Uterus (tissue), 4 donors: ENCODE results near the gene STOML1. TPM values are rescaled to one million over a fixed set of nuclear protein-coding genes. Genes with fewer than 3 reads are reported as not detected.

Experiments
- DNase-seq, 2 donors: peaks; one replicate each; pipeline ENCODE4 v3.0.0-alpha.2; 2019 to 2020
- H3K27ac ChIP-seq, 2 donors: fragments of 200-600 bp; sonication (generic); 1 replicate in 1 of 2; 2 replicates in 1 of 2; pipeline ENCODE4 v1.5.1; 2016 to 2018
- H3K27me3 ChIP-seq, 2 donors: fragments of 200-600 bp; sonication (generic); one replicate each; pipeline ENCODE4 v1.5.1; 2018 to 2019; ENCODE audit warnings: control low read depth in 1 of 2
- H3K36me3 ChIP-seq, 2 donors: fragments of 200-600 bp; sonication (generic); one replicate each; pipeline ENCODE4 v1.5.1; 2019; ENCODE audit warnings: control low read depth in 1 of 2
- H3K4me1 ChIP-seq, 2 donors: fragments of 200-600 bp; sonication (generic); one replicate each; pipeline ENCODE4 v1.5.1; 2018 to 2019; ENCODE audit warnings: control low read depth in 1 of 2
- H3K4me3 ChIP-seq, 2 donors: fragments of 200-600 bp; sonication (generic); 1 replicate in 1 of 2; 2 replicates in 1 of 2; pipeline ENCODE4 v1.5.1; 2018 to 2019; ENCODE audit warnings: mild to moderate bottlenecking in 1 of 2
- H3K9me3 ChIP-seq, 2 donors: fragments of 200-600 bp; sonication (generic); one replicate each; pipeline ENCODE4 v1.5.1; 2019; ENCODE audit warnings: control low read depth in 1 of 2
- POLR2A ChIP-seq, 2 donors: fragments of 450-650 bp; IDR thresholded peaks; one replicate each; pipeline ENCODE4 v1.6.1; 2016; ENCODE audit warnings: antibody characterized with exemption in 2 of 2, mild to moderate bottlenecking in 1 of 2, moderate library complexity in 1 of 2
- intact Hi-C: fragments of 100-400 bp; cut with DNase I; formaldehyde crosslinking; loops from one replicate; pipeline ENCODE4 v1.15.1; 2023; ENCODE audit warnings: low total_unique reads
- total RNA-seq, 4 donors: library from RNA; depleted of rRNA in 3 of 4; stranded (reverse); fragments of >200 nt in 3 of 4; gene quantifications; one replicate each; pipeline versions ENCODE4 v1.1.0 to v1.2.4, GENCODE V29; 2014 to 2023
- TF ChIP-seq, protein P1 (sequence below), 4 experiments: fragments of 200-600 bp in 2 of 4; fragments of 450-650 bp in 2 of 4; sonication (generic) in 2 of 4; IDR thresholded peaks; one replicate each; pipeline ENCODE4 v1.5.1; 2016 to 2019; ENCODE audit warnings: antibody characterized with exemption in 4 of 4, mild to moderate bottlenecking in 2 of 4, moderate library complexity in 1 of 4
- donor health status: DM: yes; HTN: yes; CAD: no.

The STOML1 gene
- total RNA-seq, 4 donors from 2014 or later = 4.4 to 16.6 (median 8.3) TPM

DNA sequence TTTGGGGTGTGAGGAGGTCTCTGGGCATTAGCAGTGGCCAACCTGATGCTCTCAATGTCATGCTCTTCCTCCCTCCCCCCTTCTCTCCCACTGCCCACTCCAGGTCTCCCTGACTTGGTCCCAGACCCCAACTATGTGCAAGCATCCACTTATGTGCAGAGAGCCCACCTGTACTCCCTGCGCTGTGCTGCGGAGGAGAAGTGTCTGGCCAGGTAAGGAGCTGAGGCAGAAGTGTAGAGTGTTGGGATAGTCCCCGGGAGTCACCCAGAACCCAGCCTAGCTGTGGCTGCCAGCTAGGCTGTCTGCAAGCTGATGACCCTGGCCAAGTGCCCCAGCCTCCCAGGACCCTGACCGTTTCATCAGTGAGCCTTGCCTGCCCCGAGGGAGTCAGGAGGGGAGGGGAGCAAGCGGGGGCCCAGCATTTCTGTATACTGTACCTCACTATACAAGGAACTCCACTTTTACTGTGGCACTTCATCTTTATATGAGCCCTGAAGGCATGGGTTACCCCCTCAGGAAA, 49.3 kb downstream of the STOML1 start:
- Histone ChIP-seq H3K27ac (no peak overlapping the region), H3K27me3 (no peaks in the 10 kb centered on the region), H3K4me3 (no peak overlapping the region), H3K9me3 (no peaks in the 10 kb centered on the region), H3K36me3 (no peaks in the 10 kb centered on the region), H3K4me1 (peaks cover 0 to 19% of the 10 kb centered on the region in 2 donors)
- DNase-seq = no peak
- intact Hi-C loops = no loop called here
- TF ChIP-seq POLR2A (IDR thresholded peaks at IDR 0.05) = no peak
- TF ChIP-seq, protein P1, sequence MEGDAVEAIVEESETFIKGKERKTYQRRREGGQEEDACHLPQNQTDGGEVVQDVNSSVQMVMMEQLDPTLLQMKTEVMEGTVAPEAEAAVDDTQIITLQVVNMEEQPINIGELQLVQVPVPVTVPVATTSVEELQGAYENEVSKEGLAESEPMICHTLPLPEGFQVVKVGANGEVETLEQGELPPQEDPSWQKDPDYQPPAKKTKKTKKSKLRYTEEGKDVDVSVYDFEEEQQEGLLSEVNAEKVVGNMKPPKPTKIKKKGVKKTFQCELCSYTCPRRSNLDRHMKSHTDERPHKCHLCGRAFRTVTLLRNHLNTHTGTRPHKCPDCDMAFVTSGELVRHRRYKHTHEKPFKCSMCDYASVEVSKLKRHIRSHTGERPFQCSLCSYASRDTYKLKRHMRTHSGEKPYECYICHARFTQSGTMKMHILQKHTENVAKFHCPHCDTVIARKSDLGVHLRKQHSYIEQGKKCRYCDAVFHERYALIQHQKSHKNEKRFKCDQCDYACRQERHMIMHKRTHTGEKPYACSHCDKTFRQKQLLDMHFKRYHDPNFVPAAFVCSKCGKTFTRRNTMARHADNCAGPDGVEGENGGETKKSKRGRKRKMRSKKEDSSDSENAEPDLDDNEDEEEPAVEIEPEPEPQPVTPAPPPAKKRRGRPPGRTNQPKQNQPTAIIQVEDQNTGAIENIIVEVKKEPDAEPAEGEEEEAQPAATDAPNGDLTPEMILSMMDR (IDR thresholded peaks at IDR 0.05) = no peak

DNA sequence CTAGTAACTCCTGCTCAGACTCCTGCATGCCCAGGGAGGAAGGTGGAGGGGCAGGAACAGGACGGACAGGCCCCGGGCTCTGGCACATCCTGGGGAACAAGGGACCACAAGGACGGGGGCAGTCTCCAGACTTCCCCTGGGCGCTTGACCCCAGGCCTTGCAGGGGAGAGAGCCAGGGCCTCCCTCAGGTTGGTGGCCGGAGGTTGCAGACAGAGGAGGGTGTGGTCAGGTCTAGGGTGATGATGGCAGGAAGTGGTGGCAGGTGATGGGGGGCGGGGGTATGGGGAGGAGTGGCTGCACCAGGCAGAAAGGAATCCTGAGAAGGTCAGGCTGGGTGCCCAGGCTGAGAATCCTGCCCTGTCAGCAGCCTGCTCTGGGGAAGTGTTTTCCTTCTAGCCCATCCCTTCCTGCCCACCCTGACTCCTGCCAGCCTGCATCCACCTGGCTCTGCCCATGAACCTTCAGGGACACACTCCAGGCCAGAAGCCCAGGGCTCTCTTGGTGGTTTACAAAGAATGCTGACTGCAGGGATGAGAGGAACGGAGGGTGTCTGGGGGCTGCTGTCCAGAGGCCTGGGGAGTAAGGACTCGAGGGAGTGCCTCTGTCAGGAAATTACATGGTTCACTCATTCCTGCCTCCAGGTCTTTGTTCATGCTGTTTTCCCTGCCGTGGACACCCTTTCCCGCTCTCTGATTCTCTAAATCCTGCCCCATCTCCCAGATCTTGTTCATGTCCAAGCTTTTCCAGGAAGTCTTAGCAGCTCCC, 50.0 kb downstream of the STOML1 start:
- no peak for DNase-seq
- H3K4me1 ChIP-seq = peaks cover 0 to 19% of the 10 kb centered on the region in 2 donors
- H3K9me3 ChIP-seq = no peaks in the 10 kb centered on the region
- no peaks in the 10 kb centered on the region for H3K27me3 ChIP-seq
- no peak overlapping the region for H3K27ac ChIP-seq
- H3K4me3 ChIP-seq = no peak overlapping the region
- no peak for TF ChIP-seq POLR2A (IDR thresholded peaks at IDR 0.05)
- TF ChIP-seq, protein P1 (IDR thresholded peaks at IDR 0.05) = no peak
- no peaks in the 10 kb centered on the region for H3K36me3 ChIP-seq
- intact Hi-C loops = no loop called here

DNA sequence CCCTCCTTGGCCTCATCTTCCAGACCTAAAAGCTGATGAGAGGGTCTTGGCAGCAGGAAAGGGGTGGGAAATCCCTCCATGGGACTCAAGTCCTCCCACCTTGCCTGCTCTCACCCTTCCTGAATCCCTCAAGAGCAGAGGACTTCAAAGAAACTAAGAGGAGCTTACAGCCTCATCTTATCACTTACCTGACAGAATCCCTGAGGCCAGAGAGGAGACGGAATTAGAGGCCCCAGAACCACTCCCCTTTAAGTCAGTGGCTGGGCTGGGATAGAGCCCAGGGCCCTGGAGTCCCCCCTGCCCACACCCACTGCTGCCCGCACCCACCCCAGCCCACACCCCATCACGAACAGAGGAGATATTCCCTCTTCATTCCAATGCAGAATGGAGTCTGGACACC, 50.6 kb downstream of the STOML1 start:
- H3K36me3 ChIP-seq = no peaks in the 10 kb centered on the region
- TF ChIP-seq, protein P1 (IDR thresholded peaks at IDR 0.05) = no peak
- TF ChIP-seq POLR2A (IDR thresholded peaks at IDR 0.05) = no peak
- H3K4me3 ChIP-seq = no peak overlapping the region
- intact Hi-C loops = no loop called here
- H3K4me1 ChIP-seq = peaks cover 0 to 19% of the 10 kb centered on the region in 2 donors
- DNase-seq = no peak
- no peaks in the 10 kb centered on the region for H3K9me3 ChIP-seq
- H3K27ac ChIP-seq = peak overlapping the region; percentile 10 to 34
- H3K27me3 ChIP-seq = no peaks in the 10 kb centered on the region

DNA sequence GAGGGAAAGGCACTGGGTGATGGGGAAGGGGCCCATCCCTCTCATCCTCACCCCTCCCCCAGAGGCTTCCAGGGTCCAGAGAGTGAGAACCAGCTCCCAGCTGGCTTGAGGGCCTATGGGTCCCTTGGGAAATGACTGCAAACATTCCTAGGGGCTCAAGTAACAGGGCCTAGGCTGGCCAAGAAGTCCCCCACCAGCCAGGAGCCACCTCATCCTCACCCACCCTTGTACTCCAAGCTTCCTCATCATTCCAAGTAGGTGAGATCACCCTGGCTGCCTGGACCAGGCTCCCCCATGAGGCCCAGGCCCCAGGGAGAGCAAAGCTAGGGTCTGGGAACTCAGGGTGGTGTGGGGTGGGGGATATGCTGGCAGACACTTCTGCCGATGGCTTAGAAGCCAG, 51.1 kb downstream of the STOML1 start:
- no peak overlapping the region for H3K4me3 ChIP-seq
- H3K9me3 ChIP-seq = no peaks in the 10 kb centered on the region
- H3K27ac ChIP-seq = peak overlapping the region; percentile 34
- DNase-seq = no peak
- TF ChIP-seq, protein P1 (IDR thresholded peaks at IDR 0.05) = no peak
- no peak for TF ChIP-seq POLR2A (IDR thresholded peaks at IDR 0.05)
- no peaks in the 10 kb centered on the region for H3K36me3 ChIP-seq
- H3K27me3 ChIP-seq = no peaks in the 10 kb centered on the region
- intact Hi-C loops = no loop called here
- peaks cover 0 to 19% of the 10 kb centered on the region in 2 donors for H3K4me1 ChIP-seq
